GM18498 (cell line): Measurements from ENCODE around the gene STK39.

Experiments used
- ATAC-seq: cut with Tn5 transposase; IDR thresholded peaks from one replicate; pipeline ENCODE4 v1.9.1; 2021; ENCODE audit warnings: mild to moderate bottlenecking, moderate library complexity; ENCODE audit not compliant: unreplicated experiment

Gene STK39

GRCh38 chr2:167941604-167942003 lies 305.8 kb downstream of the STK39 start:
- no peak for ATAC-seq

- ATAC-seq, result no peak
Observed at GRCh38 chr2:167940734-167941507, 306.5 kb downstream of the STK39 start.

- ATAC-seq, result no peak
Observed at GRCh38 chr2:167940346-167940725, 307.1 kb downstream of the STK39 start.

GRCh38 chr2:167939514-167940345 lies 307.7 kb downstream of the STK39 start:
- no peak for ATAC-seq

- ATAC-seq, result no peak
Observed at GRCh38 chr2:167937403-167937802, 310.0 kb downstream of the STK39 start.

GRCh38 chr2:167935803-167936110 lies 311.6 kb downstream of the STK39 start:
- ATAC-seq, result no peak

- ATAC-seq, result no peak
Observed at GRCh38 chr2:167933097-167933814, 314.1 kb downstream of the STK39 start.

- no peak for ATAC-seq
Observed at GRCh38 chr2:167932123-167932693, 315.2 kb downstream of the STK39 start.

- ATAC-seq, result no peak
Observed at GRCh38 chr2:167929484-167929883, 317.9 kb downstream of the STK39 start.

- no peak for ATAC-seq
Observed at GRCh38 chr2:167928434-167928833, 319.0 kb downstream of the STK39 start.

- ATAC-seq, result no peak
Observed at GRCh38 chr2:167925758-167926157, 321.6 kb downstream of the STK39 start.

- no peak for ATAC-seq
Observed at GRCh38 chr2:167924556-167924955, 322.8 kb downstream of the STK39 start.

- ATAC-seq, result no peak
Observed at GRCh38 chr2:167916756-167917155, 330.6 kb downstream of the STK39 start.

GRCh38 chr2:167914969-167915368 lies 332.4 kb downstream of the STK39 start:
- no peak for ATAC-seq

GRCh38 chr2:167908786-167909185 lies 338.6 kb downstream of the STK39 start:
- ATAC-seq, result no peak

GRCh38 chr2:167905668-167906067 lies 341.7 kb downstream of the STK39 start:
- no peak for ATAC-seq
